Measurements from ENCODE around the gene NFKBIL1. TPM values are rescaled to one million over a fixed set of nuclear protein-coding genes. Genes with fewer than 3 reads are reported as not detected.
A peak's percentile ranks its signal among the peaks of the same experiment; 100 is the strongest.

Gene NFKBIL1
- total and polyA plus RNA-seq, 10 of the 15 experiments (the other 5 are each of a cell fraction or from before 2014, with no cell fraction given), result 0.19 to 15.1 (median 7.0) TPM

DNA sequence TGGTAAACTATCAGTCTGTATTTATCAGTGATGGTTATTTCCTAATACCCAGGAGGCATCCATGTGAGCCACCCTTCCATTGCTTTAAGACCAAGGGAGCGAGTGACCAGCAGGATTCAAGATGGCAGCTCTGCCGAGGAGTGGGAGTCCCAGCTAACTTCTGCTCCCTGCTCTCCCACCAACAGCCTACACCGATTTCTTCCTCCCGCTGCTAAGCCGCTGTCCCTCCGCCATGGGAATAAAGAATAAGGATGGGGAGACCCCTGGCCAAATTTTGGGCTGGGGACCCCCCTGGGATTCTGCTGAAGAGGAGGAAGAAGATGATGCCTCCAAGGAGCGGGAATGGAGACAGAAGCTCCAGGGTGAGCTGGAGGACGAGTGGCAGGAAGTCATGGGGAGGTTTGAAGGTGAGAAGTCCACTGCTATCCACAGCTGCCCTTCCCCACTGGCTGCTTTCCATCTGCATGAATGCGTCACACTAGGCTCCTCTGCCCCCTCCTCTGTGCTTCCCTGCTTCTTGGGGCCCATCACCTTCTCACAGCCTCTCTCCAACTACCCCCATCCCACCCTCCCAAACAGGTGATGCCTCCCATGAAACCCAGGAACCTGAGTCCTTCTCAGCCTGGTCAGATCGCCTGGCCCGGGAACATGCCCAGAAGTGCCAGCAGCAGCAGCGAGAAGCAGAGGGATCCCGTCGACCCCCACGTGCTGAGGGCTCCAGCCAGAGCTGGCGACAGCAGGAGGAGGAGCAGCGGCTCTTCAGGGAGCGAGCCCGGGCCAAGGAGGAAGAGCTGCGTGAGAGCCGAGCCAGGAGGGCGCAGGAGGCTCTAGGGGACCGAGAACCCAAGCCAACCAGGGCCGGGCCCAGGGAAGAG, 10.3 kb downstream of the NFKBIL1 start:
- intact Hi-C loops (cut with micrococcal nuclease; ENCODE audit: unreplicated experiment) (loop anchor here (2.0 kb wide), 1 partner anchor 23 kb away; no protein-coding TSS in a partner anchor), in situ Hi-C loops (cut with MboI) (loop anchor here (25.0 kb wide), 2 partner anchors 1055 to 1405 kb away; partner anchors contain the start of genes BRD2 and HLA-DMA)
- TF ChIP-seq, protein P1, sequence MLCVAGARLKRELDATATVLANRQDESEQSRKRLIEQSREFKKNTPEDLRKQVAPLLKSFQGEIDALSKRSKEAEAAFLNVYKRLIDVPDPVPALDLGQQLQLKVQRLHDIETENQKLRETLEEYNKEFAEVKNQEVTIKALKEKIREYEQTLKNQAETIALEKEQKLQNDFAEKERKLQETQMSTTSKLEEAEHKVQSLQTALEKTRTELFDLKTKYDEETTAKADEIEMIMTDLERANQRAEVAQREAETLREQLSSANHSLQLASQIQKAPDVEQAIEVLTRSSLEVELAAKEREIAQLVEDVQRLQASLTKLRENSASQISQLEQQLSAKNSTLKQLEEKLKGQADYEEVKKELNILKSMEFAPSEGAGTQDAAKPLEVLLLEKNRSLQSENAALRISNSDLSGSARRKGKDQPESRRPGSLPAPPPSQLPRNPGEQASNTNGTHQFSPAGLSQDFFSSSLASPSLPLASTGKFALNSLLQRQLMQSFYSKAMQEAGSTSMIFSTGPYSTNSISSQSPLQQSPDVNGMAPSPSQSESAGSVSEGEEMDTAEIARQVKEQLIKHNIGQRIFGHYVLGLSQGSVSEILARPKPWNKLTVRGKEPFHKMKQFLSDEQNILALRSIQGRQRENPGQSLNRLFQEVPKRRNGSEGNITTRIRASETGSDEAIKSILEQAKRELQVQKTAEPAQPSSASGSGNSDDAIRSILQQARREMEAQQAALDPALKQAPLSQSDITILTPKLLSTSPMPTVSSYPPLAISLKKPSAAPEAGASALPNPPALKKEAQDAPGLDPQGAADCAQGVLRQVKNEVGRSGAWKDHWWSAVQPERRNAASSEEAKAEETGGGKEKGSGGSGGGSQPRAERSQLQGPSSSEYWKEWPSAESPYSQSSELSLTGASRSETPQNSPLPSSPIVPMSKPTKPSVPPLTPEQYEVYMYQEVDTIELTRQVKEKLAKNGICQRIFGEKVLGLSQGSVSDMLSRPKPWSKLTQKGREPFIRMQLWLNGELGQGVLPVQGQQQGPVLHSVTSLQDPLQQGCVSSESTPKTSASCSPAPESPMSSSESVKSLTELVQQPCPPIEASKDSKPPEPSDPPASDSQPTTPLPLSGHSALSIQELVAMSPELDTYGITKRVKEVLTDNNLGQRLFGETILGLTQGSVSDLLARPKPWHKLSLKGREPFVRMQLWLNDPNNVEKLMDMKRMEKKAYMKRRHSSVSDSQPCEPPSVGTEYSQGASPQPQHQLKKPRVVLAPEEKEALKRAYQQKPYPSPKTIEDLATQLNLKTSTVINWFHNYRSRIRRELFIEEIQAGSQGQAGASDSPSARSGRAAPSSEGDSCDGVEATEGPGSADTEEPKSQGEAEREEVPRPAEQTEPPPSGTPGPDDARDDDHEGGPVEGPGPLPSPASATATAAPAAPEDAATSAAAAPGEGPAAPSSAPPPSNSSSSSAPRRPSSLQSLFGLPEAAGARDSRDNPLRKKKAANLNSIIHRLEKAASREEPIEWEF (IDR thresholded peaks at IDR 0.05; ENCODE audit: insufficient replicate concordance, low read depth, low read length), result no peak
- no peak for TF ChIP-seq CHD1 (IDR thresholded peaks at IDR 0.05; ENCODE audit: low read depth, low read length)
- 0 out of 2 replicates have a peak, but pooled peaks have one; percentile 17 for TF ChIP-seq YY1 (IDR thresholded peaks at IDR 0.05; ENCODE audit: low read depth, low read length)
- TF ChIP-seq SREBF1 (IDR thresholded peaks at IDR 0.05; ENCODE audit: low read length), result no peak
- no peak for TF ChIP-seq RUNX3 (IDR thresholded peaks at IDR 0.05; ENCODE audit: low read length)
- peak; percentile 63; the same call in 1 of the 2 replicates for TF ChIP-seq ZBTB33 (IDR thresholded peaks at IDR 0.05)
- TF ChIP-seq MLLT1 (IDR thresholded peaks at IDR 0.05), result peak; percentile 78; the same call in 1 of the 2 replicates
- no peak for TF ChIP-seq SMC3 (IDR thresholded peaks at IDR 0.05; ENCODE audit: borderline replicate concordance, low read length)
- no peak for TF ChIP-seq BMI1 (IDR thresholded peaks at IDR 0.05; ENCODE audit: borderline replicate concordance)
- TF ChIP-seq FOXK2 (IDR thresholded peaks at IDR 0.05), result no peak
- TF ChIP-seq STAT3 (IDR thresholded peaks at IDR 0.05; ENCODE audit: low read depth, low read length), result no peak
- H3K36me3 ChIP-seq (ENCODE audit: control insufficient read depth in 2 of 2, insufficient read depth in 2 of 2, low read length in 1 of 2), result peaks cover 0 to 4% of the 10 kb centered on the region in 2 experiments; a peak in 2 of 4 replicates
- peaks cover 64% of the 10 kb centered on the region for H3K4me1 ChIP-seq (ENCODE audit: control insufficient read depth, insufficient read depth, low read length)
- CTCF ChIA-PET, result interaction anchor here (0.5 to 34.8 kb wide), 8 partner anchors 10 to 1287 kb away, joined by 3 to 2098 read pairs (median 4); partner anchors contain the start of genes LST1, LTA, LTB and MDC1
- 58% methylated on average over 23 of the region's 24 CpGs for WGBS (ENCODE audit: insufficient coverage, insufficient replicate concordance, low lambda C conversion rate, missing lambda C conversion rate)
- BruUV-seq (replicated peaks), result no TSS peak
- H3K27me3 ChIP-seq (replicated peaks in 1 of 2; ENCODE audit: control insufficient read depth in 2 of 2, insufficient read depth in 2 of 2, low read length in 1 of 2), result no peaks in the 10 kb centered on the region
- POLR2A ChIA-PET, result interaction anchor here (0.6 to 9.1 kb wide), 7 partner anchors 9 to 96 kb away, joined by 4 to 255 read pairs (median 15); partner anchors contain the start of genes LST1, LTB, NCR3 and TNF
- peak overlapping the region; percentile 55; the same call in 1 of the 2 replicates for H3K4me3 ChIP-seq
- SMC1A ChIA-PET (ENCODE audit: uncharacterized antibody, unreplicated experiment), result interaction anchor here (1.6 to 34.7 kb wide), 2 partner anchors 8 to 26 kb away, joined by 5 to 1989 read pairs; partner anchors contain the start of genes LST1, LTA, LTB and NCR3
- H3K9ac ChIP-seq (ENCODE audit: control insufficient read depth, insufficient read depth, low read length), result peak overlapping the region; percentile 84
- H3K79me2 ChIP-seq (ENCODE audit: control insufficient read depth, insufficient read depth, low read length), result peaks cover 18% of the 10 kb centered on the region
- H3K9me3 ChIP-seq (replicated peaks; ENCODE audit: control insufficient read depth, insufficient read depth, low read length), result no peaks in the 10 kb centered on the region
- H3K4me2 ChIP-seq (ENCODE audit: control insufficient read depth, insufficient read depth), result peak overlapping the region; percentile 94
- RAD21 ChIA-PET (ENCODE audit: unreplicated experiment), result interaction anchor here (0.6 to 15.9 kb wide), 6 partner anchors 9 to 262 kb away, joined by 3 to 620 read pairs (median 51); partner anchors contain the start of genes ATP6V1G2, LST1, LTA and LTB
- H2AFZ ChIP-seq (ENCODE audit: control insufficient read depth, low read depth, low read length), result no peak overlapping the region
- no peak for DNase-seq (ENCODE audit: low read depth, low spot score)
- no peak for FAIRE-seq
- H3K27ac ChIP-seq (ENCODE audit: control insufficient read depth, insufficient read depth), result peak overlapping the region; percentile 99
- no peaks in the 10 kb centered on the region for H4K20me1 ChIP-seq (ENCODE audit: control insufficient read depth, insufficient read depth)
- no peak for ATAC-seq
